Transverse colon (tissue), 3 donors: ENCODE data around the gene KIF26A.

Experiments
- CTCF ChIP-seq, 5 experiments: fragments of 200-600 bp in 3 of 5; fragments of 450-650 bp in 2 of 5; sonication (generic) in 3 of 5; IDR thresholded peaks; 1 replicate in 2 of 5; 2 replicates in 3 of 5; pipeline ENCODE4 v1.5.1; 2016 to 2017; ENCODE audit warnings: antibody characterized with exemption in 5 of 5, inconsistent platforms in 3 of 5, mild to moderate bottlenecking in 2 of 5, moderate library complexity in 1 of 5
- POLR2A ChIP-seq: fragments of 450-650 bp; IDR thresholded peaks from one replicate; pipeline ENCODE4 v1.6.1; 2016; ENCODE audit warnings: antibody characterized with exemption, mild to moderate bottlenecking, moderate library complexity

- TF ChIP-seq CTCF (IDR thresholded peaks at IDR 0.05) = no peak
- TF ChIP-seq POLR2A = no peak
Measured at GRCh38 chr14:104192146-104192882, 53.9 kb downstream of the KIF26A start.
